ENCODE data around the gene AP4S1. TPM values are rescaled to one million over a fixed set of nuclear protein-coding genes. Genes with fewer than 3 reads are reported as not detected.
A peak's percentile ranks its signal among the peaks of the same experiment; 100 is the strongest.
"Not testable (repeated sequence)": the region's sequence is repeated elsewhere in the genome, so short reads cannot be mapped to it uniquely, and the experiment has no call there.

AP4S1 gene
- total RNA-seq, 1 donor from 2014 or later: 6.5 TPM

- intact Hi-C loops (cut with DNase I): no loop called here
- DNase-seq (ENCODE audit: missing footprints) (no peak), ATAC-seq (no peak)
These were observed 24.7 kb upstream of the AP4S1 start for GRCh38 chr14:31000629-31001338.

DNA sequence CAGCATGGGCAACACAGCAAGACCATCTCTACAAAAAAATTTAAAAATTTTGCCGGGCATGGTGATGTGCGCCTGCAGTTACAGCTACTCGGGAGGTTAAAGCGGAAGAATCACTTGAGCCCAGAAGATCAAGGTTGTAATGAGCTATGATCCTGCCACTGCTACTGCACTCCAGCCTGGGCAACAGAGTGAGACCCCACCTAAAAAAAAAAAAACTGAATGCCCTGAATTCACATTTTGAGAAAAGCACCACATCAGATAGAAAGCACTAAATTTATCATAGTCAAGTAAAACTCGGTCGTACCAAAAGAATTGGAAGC is 24.1 kb upstream of the AP4S1 start:
- DNase-seq (ENCODE audit: missing footprints): no peak
- intact Hi-C loops (cut with DNase I): no loop called here
- no peak for ATAC-seq

- no peak for ATAC-seq
- no peak for DNase-seq (ENCODE audit: missing footprints)
- intact Hi-C loops (cut with DNase I): no loop called here
These were observed 22.2 kb upstream of the AP4S1 start for GRCh38 chr14:31003284-31003683.

- intact Hi-C loops (cut with DNase I); ATAC-seq; DNase-seq (ENCODE audit: missing footprints): not testable (repeated sequence)
These were observed 21.4 kb upstream of the AP4S1 start for GRCh38 chr14:31004007-31004406.

GRCh38 chr14:31006703-31007102 is 18.7 kb upstream of the AP4S1 start:
- DNase-seq (ENCODE audit: missing footprints): no peak
- no peak for ATAC-seq
- intact Hi-C loops (cut with DNase I): no loop called here

DNA sequence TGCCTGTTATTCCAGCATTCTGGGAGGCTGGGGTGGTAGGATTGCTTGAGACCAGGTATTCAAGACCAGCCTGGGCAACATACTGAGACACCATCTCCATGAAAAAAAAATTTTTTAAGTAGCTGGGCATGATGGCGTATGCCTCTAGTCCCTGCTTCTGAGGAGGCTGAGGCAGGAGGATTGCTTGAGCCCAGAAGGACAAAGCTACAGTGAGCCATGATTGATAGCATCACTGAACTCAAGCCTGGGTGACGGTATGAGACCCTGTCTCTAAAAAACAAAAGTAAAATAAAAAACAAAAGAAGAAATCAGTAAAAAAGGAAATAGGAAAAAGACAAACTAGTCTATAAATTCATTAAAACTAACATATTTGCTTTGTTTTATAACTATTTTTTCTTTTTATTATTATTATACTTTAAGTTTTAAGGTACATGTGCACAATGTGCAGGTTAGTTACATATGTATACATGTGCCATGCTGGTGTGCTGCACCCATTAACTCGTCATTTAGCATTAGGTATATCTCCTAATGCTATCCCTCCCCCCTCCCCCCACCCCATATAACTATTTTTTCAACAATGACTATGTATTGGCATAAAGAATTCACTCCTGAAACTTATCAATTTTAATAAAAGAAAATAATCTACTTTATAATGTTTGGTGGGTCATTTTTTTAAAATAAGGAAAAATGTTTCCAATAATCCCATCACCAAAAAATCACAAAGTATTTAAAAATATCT is 15.4 kb upstream of the AP4S1 start:
- intact Hi-C loops (cut with DNase I): no loop called here
- ATAC-seq: no peak
- no peak for DNase-seq (ENCODE audit: missing footprints)

DNA sequence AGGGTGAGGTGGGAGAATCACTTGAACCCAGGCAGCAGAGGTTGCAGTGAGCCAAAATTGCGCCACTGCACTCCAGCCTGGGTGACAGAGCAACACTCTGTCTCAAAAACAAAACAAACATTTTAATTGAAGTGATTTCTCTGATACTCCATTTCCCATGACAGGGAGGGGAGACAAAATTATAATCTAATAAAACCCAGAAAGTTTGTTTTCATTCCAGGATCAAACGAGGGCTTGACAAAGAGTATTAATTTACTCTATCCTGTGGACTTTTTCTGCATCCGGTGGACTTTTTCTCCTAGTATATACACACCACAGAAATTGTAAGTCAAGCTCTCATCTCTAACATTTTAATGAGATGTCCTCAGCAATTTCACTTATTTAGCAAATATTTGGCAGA is 14.5 kb upstream of the AP4S1 start:
- ATAC-seq (no peak), DNase-seq (ENCODE audit: missing footprints) (no peak)
- intact Hi-C loops (cut with DNase I): no loop called here

GRCh38 chr14:31013841-31014240 is 11.6 kb upstream of the AP4S1 start:
- no peak for DNase-seq (ENCODE audit: missing footprints)
- intact Hi-C loops (cut with DNase I): no loop called here
- no peak for ATAC-seq

GRCh38 chr14:31018057-31018645 is 7.3 kb upstream of the AP4S1 start:
- no peak for DNase-seq (ENCODE audit: missing footprints)
- intact Hi-C loops (cut with DNase I): no loop called here
- ATAC-seq: no peak

- ATAC-seq (no peak), DNase-seq (ENCODE audit: missing footprints) (no peak)
- intact Hi-C loops (cut with DNase I): no loop called here
These were observed 4.4 kb upstream of the AP4S1 start for GRCh38 chr14:31020834-31021575.

DNA sequence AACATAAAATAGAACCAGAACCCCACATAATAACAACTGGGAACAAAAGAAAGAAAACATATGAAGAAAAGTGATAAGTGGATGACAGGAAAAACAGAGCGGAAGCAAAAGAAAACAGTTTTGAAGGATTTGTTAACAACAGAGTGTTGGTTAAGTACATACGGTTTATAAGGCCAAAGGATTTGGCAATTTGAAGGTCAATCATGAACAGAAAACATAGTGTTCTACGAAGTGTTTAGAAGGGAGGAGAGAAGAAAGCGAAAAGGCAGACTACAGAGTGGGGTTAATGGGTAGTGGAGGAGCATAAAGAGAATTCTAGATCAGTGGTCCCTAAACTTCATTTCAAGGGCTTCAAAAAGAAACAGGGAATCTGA is 3.9 kb upstream of the AP4S1 start:
- ATAC-seq (no peak), DNase-seq (ENCODE audit: missing footprints) (no peak)
- intact Hi-C loops (cut with DNase I): no loop called here

DNA sequence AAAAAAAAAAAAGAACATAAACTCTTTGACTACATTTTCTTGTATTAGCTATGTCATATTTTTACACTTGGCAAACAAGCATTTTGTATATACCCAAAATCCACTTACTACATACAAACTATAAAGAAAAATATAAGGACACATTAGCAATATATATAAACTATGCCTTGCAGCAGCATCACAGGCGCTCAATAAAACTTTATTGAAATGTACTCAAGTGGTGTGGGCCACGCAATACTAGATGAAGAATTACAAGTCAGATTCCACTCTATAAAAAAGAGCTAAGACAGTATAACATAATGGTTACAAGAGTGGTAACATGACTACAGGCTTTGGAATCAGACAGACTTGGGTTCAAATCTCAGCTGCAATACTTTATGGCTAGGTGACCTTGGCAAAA is 3.1 kb upstream of the AP4S1 start:
- DNase-seq (ENCODE audit: missing footprints) (no peak), ATAC-seq (no peak)
- intact Hi-C loops (cut with DNase I): no loop called here

- ATAC-seq (no peak), DNase-seq (ENCODE audit: missing footprints) (no peak)
- intact Hi-C loops (cut with DNase I): no loop called here
These were observed 1.4 kb upstream of the AP4S1 start for GRCh38 chr14:31024010-31024480.

GRCh38 chr14:31024577-31025366 is 677 bp upstream of the AP4S1 start:
- ATAC-seq (no peak), DNase-seq (ENCODE audit: missing footprints) (no peak)
- intact Hi-C loops (cut with DNase I): loop anchor here (5.0 kb wide), 1 partner anchor 37 kb away; no protein-coding TSS in a partner anchor

DNA sequence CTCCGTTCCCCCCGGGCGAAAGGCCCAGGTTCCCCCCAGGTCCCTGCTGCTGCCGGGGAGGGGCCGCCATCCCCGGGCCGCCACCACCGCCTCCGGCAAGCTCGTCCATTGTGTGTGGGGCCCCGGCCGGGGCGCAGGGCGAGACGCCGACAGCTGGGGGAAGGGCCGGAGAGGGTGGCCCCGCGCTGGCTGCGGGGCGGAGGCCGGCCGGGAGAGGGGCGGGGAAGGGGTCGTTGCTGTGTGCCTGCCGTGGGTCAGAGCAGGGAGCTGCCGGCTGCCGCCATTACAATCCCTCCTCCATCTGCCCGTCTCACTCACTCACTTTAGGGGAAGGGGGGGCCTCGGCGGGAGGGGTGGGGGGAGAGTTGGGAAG is 614 bp downstream of the AP4S1 start, which contains the start of gene STRN3:
STRN3 (minus strand) TSS at position 303 of the 373 bp plus-strand sequence; CDS start at position 109, 194 bp downstream.
- intact Hi-C loops (cut with DNase I): loop anchor here (5.0 kb wide), 1 partner anchor 39 kb away; no protein-coding TSS in a partner anchor
- ATAC-seq: no peak

DNA sequence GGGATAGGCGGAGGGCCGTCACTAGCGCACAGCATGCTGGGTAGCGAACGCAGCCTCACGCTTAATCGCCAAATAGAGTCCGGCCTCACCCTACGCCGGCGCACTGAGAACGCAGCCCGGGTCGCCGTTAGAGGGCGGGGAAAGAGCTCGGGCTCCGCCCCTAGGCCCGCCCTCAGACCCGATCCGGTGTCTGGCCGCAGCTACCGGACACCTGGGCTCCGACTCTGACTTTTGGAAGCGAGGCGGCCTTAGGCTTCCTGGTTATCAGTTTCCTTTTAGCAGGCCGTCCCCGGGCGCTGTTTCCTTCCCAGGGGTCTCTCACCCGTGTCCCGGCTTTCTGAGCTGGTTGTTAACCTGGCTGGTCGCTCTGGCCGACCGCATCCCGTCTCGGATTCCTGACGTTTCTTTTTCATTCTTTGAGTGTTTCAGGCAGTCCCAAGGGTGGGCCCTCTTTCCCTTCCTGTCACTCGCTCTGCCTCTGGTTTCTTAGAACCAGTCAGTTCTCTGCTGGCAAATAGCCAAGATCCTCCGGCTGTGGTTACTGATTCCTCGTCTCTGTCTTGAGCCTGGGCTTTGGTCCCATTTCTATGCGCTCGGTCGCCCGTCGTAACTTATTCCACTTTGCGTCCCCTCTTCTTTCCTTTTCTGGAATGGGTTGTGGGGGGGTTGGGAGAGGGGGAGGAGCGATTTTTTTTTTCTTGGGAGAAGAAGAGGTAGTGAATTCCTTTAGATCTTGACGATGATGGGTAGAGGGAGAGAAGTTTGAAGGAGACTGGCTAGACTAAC is 1.2 kb downstream of the AP4S1 start:
- peak; percentile 99 for ATAC-seq
- intact Hi-C loops (cut with DNase I): loop anchor here (5.0 kb wide), 1 partner anchor 39 kb away; no protein-coding TSS in a partner anchor
- DNase-seq (ENCODE audit: missing footprints): peak; percentile 98

More for the DNA sequence above, 614 bp downstream of the AP4S1 start, which contains the start of gene STRN3:
- DNase-seq (ENCODE audit: missing footprints): no peak

DNA sequence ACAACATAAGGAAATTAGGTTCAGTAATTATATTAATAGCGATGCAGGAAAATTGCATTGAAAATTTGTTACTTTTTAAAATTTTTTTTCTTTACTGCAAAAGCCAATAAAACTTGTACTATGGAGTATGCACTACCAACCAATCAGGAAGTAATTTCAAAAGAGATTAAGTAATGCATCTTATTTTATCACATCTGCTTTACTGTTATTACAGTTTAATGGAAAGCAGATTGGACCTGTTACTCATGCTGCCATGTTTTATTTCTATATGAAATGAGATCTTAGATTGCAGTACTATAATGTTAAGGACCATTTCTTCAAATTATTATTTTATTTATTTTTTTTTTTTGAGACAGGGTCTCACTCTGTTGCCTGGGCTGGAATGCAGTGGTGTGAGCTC is 2.4 kb downstream of the AP4S1 start:
- DNase-seq (ENCODE audit: missing footprints): no peak
- intact Hi-C loops (cut with DNase I): loop anchor here (5.0 kb wide), 1 partner anchor 41 kb away; no protein-coding TSS in a partner anchor
- no peak for ATAC-seq

All from Right ventricle myocardium inferior (tissue), 1 donor.